ENCODE results near the gene THRA. TPM values are rescaled to one million over a fixed set of nuclear protein-coding genes. Genes with fewer than 3 reads are reported as not detected.
A peak's percentile ranks its signal among the peaks of the same experiment; 100 is the strongest.
"Not testable (repeated sequence)": the region's sequence is repeated elsewhere in the genome, so short reads cannot be mapped to it uniquely, and the experiment has no call there.

Gene THRA
- total RNA-seq, 2 donors from 2014 or later = 54.4 to 77.9 TPM

- intact Hi-C loops (cut with DNase I) = no loop called here
- ATAC-seq = peak; percentile 59 to 62
- DNase-seq = peak; percentile 64
Observed at GRCh38 chr17:40122136-40122998, 59.6 kb downstream of the THRA start.

GRCh38 chr17:40122999-40123810, 60.4 kb downstream of the THRA start:
- intact Hi-C loops (cut with DNase I) = no loop called here
- DNase-seq = peak; percentile 49
- ATAC-seq = peak; percentile 17 to 28

GRCh38 chr17:40123811-40124114, 61.0 kb downstream of the THRA start:
- ATAC-seq (no peak), DNase-seq (no peak)
- intact Hi-C loops (cut with DNase I) = no loop called here

- intact Hi-C loops (cut with DNase I) = no loop called here
- no peak for DNase-seq
- peak in 1 of 2 donors; percentile 5 for ATAC-seq
Observed at GRCh38 chr17:40124279-40125141, 61.7 kb downstream of the THRA start.

- intact Hi-C loops (cut with DNase I) = no loop called here
- DNase-seq (no peak), ATAC-seq (no peak)
Observed at GRCh38 chr17:40129498-40129897, 66.7 kb downstream of the THRA start.

GRCh38 chr17:40130352-40131042, 67.7 kb downstream of the THRA start:
- DNase-seq (no peak), ATAC-seq (peak; percentile 23 to 31)
- intact Hi-C loops (cut with DNase I) = no loop called here

- intact Hi-C loops (cut with DNase I) = no loop called here
- ATAC-seq (no peak), DNase-seq (no peak)
Observed at GRCh38 chr17:40134184-40134583, 71.4 kb downstream of the THRA start.

GRCh38 chr17:40135817-40136216, 73.1 kb downstream of the THRA start:
- ATAC-seq = no peak
- intact Hi-C loops (cut with DNase I) = no loop called here
- no peak for DNase-seq

GRCh38 chr17:40139566-40140058, 76.8 kb downstream of the THRA start:
- ATAC-seq = peak in 1 of 2 donors; percentile 9
- no peak for DNase-seq
- intact Hi-C loops (cut with DNase I) = no loop called here

GRCh38 chr17:40143166-40143565, 80.4 kb downstream of the THRA start:
- ATAC-seq; DNase-seq; intact Hi-C loops (cut with DNase I): not testable (repeated sequence)

Small RNA genes lying within 50 kb of the gene (microRNA-seq; reads per million reads assigned to microRNA genes)
- 0 to 0.20 reads per million in 2 donors for gene MIR6884

Other genes starting within 250 kb of the THRA start
- 1 to 10 TPM; 1.0 to 1.7 TPM for gene IKZF3, start 198.7 kb upstream of the THRA start, total RNA-seq
- gene ZPBP2, start 194.8 kb upstream of the THRA start, total RNA-seq = not detected
- 1 to 10 TPM; 2.4 to 4.2 TPM for gene GSDMB, start 144.3 kb upstream of the THRA start, total RNA-seq
- 10 to 100 TPM; 39.7 to 50.4 TPM for gene ORMDL3, start 135.4 kb upstream of the THRA start, total RNA-seq
- not detected for gene LRRC3C, start 135.2 kb upstream of the THRA start, total RNA-seq
- gene GSDMA, start 100.0 kb upstream of the THRA start, total RNA-seq = 1 to 10 TPM; 1.3 TPM
- 10 to 100 TPM; 69.0 to 92.8 TPM for gene PSMD3, start 82.2 kb upstream of the THRA start, total RNA-seq
- gene CSF3, start 47.5 kb upstream of the THRA start, total RNA-seq = 1 to 10 TPM in 1 of 2 donors, not detected in 1; 1.2 TPM
- 10 to 100 TPM; 44.0 to 56.4 TPM for gene MED24, start 8.6 kb upstream of the THRA start, total RNA-seq
- gene NR1D1, start 37.6 kb downstream of the THRA start, total RNA-seq = 10 to 100 TPM; 17.1 to 19.5 TPM
- 10 to 100 TPM; 54.0 to 57.8 TPM for gene MSL1, start 59.0 kb downstream of the THRA start, total RNA-seq
- gene CASC3, start 77.6 kb downstream of the THRA start, total RNA-seq = 10 to 100 TPM; 49.6 to 53.1 TPM
- gene RAPGEFL1, start 114.5 kb downstream of the THRA start, total RNA-seq = 1 to 10 TPM; 2.8 to 4.6 TPM
- 10 to 100 TPM; 13.9 to 14.4 TPM for gene WIPF2, start 156.3 kb downstream of the THRA start, total RNA-seq
- 1 to 10 TPM; 1.3 to 1.9 TPM for gene CDC6, start 224.9 kb downstream of the THRA start, total RNA-seq
- 10 to 100 TPM; 23.3 to 43.8 TPM for gene RARA, start 246.2 kb downstream of the THRA start, total RNA-seq